Peyer's patch (tissue), 4 donors: ENCODE data around the gene COL23A1.

ENCODE experiments used
- POLR2A ChIP-seq, 2 donors: fragments of 450-650 bp; IDR thresholded peaks; one replicate each; pipeline ENCODE4 v1.5.1; 2017; ENCODE audit warnings: antibody characterized with exemption in 2 of 2, mild to moderate bottlenecking in 2 of 2, moderate library complexity in 2 of 2
- TF ChIP-seq, protein P1 (sequence below), 6 experiments: fragments of 450-650 bp in 4 of 6; fragments of 200-600 bp in 2 of 6; sonication (generic) in 1 of 6; IDR thresholded peaks; one replicate each; pipeline ENCODE4 v1.5.1; 2017 to 2019; ENCODE audit warnings: antibody characterized with exemption in 6 of 6, mild to moderate bottlenecking in 3 of 6, moderate library complexity in 1 of 6

DNA sequence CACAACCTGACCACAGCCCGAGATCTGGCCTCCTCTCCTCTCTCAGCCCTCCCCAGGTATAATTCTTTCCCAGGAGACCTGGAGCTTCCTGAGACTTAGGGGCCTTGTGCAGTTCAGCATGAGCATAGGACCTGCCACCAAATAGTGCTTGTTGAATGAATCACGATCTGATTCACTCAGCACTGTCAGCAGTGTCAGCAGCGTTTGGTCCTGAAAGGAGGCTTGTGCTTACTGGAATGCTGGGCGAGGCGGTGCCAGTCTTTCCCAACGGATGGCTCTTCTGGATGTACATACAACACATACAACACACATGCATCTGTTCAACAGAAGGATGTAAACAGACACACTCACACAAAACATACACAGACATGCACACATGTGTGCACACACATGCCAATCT is 173.3 kb downstream of the COL23A1 start:
- TF ChIP-seq, protein P1, sequence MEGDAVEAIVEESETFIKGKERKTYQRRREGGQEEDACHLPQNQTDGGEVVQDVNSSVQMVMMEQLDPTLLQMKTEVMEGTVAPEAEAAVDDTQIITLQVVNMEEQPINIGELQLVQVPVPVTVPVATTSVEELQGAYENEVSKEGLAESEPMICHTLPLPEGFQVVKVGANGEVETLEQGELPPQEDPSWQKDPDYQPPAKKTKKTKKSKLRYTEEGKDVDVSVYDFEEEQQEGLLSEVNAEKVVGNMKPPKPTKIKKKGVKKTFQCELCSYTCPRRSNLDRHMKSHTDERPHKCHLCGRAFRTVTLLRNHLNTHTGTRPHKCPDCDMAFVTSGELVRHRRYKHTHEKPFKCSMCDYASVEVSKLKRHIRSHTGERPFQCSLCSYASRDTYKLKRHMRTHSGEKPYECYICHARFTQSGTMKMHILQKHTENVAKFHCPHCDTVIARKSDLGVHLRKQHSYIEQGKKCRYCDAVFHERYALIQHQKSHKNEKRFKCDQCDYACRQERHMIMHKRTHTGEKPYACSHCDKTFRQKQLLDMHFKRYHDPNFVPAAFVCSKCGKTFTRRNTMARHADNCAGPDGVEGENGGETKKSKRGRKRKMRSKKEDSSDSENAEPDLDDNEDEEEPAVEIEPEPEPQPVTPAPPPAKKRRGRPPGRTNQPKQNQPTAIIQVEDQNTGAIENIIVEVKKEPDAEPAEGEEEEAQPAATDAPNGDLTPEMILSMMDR (IDR thresholded peaks at IDR 0.05), result no peak
- no peak for TF ChIP-seq POLR2A (IDR thresholded peaks at IDR 0.05)
